Stimulated activated effector memory CD8-positive, alpha-beta T cell treated with anti-CD3 and anti-CD28 coated beads, Interleukin-12 subunit alpha, Interleukin-12 subunit beta, amount 100 ng/mL, for 72 hours (primary cell): ENCODE measurements around the gene ALOX12B.
"Not testable (repeated sequence)": the region's sequence is repeated elsewhere in the genome, so short reads cannot be mapped to it uniquely, and the experiment has no call there.

Experiments
- ATAC-seq: fragments of 150-1000 bp; cut with Tn5 transposase; 2 replicates; pipeline ENCODE4 v1.10.0; 2021
- DNase-seq, 2 donors: peaks; one replicate each; pipeline ENCODE4 v3.0.0; 2021 to 2022; ENCODE audit warnings: low spot score in 2 of 2
- H3K27ac Mint-ChIP-seq: one replicate; pipeline ENCODE4 v1.8.0; 2022; ENCODE audit warnings: mild to moderate bottlenecking, mixed read lengths
- H3K36me3 Mint-ChIP-seq: one replicate; pipeline ENCODE4 v1.8.0; 2022; ENCODE audit warnings: mild to moderate bottlenecking, mixed read lengths
- H3K4me1 Mint-ChIP-seq: one replicate; pipeline ENCODE4 v1.8.0; 2022; ENCODE audit warnings: mixed read lengths
- H3K4me3 Mint-ChIP-seq: one replicate; pipeline ENCODE4 v1.8.0; 2022; ENCODE audit warnings: mild to moderate bottlenecking, mixed read lengths
- H3K9me3 Mint-ChIP-seq: one replicate; pipeline ENCODE4 v1.8.0; 2022; ENCODE audit warnings: mixed read lengths

ALOX12B gene

DNA sequence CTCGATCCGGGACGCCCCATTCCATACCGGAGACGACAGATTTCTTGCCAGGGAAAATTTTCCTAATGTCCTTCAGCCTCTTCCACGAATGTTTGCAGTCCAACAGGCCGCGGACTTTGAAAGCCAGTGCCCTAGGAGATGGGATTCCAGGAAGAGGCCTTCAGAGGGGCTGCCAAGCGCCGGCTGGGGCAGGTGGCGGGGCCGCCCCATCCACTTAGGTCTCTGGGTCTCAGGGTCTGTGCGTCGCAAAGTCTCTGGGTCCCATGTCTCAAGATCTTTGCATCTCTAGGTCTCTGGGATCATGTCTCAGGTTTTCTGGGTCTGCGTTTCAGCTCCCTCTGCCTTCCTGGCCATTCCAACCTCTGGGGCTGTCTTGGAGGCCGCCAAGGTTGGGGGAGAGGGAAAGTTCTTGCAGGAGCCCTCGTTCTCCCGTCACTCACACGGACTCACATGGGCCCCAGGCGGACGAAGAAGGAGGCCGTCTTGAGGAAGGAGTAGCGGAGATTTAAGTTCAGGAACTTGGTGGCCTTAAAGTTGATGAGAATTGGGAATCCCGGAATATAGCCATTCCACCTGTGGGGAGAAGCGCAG, 7.2 kb downstream of the ALOX12B start:
- H3K36me3 Mint-ChIP-seq: peaks cover 6% of the 10 kb centered on the region
- H3K27ac Mint-ChIP-seq: no peak overlapping the region
- peak overlapping the region; percentile 84 for H3K4me3 Mint-ChIP-seq
- no peaks in the 10 kb centered on the region for H3K9me3 Mint-ChIP-seq
- no peak for DNase-seq
- peaks cover 17% of the 10 kb centered on the region for H3K4me1 Mint-ChIP-seq
- ATAC-seq: no peak

- peak; percentile 89 for ATAC-seq
- Mint-ChIP-seq H3K4me3 (peak overlapping the region; percentile 84), H3K4me1 (peaks cover 23% of the 10 kb centered on the region), H3K27ac (peak overlapping the region; percentile 34), H3K36me3 (peaks cover 6% of the 10 kb centered on the region), H3K9me3 (no peaks in the 10 kb centered on the region)
- DNase-seq: peak; percentile 81 to 87
Measured at GRCh38 chr17:8079291-8080207, 8.0 kb downstream of the ALOX12B start.

DNA sequence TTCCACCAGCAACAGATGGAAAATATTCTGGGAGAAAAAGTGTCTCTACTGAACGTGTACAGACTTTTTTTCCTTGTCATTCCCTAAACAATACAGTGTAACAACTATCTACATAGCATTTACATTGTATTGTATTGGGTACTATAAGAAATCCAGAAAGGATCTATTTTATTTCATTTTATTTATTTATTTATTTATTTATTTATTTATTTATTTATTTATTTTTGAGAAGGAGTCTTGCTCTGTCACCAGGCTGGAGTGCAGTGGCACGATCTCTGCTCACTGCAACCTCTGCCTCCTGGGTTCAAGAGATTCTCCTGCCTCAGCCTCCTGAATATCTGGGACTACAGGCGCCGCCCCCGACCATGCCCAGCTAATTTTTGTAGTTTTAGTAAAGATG, 9.6 kb downstream of the ALOX12B start:
- not testable (repeated sequence) for DNase-seq, ATAC-seq, H3K27ac Mint-ChIP-seq, H3K4me3 Mint-ChIP-seq, H3K9me3 Mint-ChIP-seq
- H3K4me1 Mint-ChIP-seq: peaks cover 39% of the 10 kb centered on the region
- H3K36me3 Mint-ChIP-seq: peaks cover 12% of the 10 kb centered on the region

- no peak for DNase-seq
- ATAC-seq: no peak
Measured at GRCh38 chr17:8076502-8077266, 10.8 kb downstream of the ALOX12B start.

DNA sequence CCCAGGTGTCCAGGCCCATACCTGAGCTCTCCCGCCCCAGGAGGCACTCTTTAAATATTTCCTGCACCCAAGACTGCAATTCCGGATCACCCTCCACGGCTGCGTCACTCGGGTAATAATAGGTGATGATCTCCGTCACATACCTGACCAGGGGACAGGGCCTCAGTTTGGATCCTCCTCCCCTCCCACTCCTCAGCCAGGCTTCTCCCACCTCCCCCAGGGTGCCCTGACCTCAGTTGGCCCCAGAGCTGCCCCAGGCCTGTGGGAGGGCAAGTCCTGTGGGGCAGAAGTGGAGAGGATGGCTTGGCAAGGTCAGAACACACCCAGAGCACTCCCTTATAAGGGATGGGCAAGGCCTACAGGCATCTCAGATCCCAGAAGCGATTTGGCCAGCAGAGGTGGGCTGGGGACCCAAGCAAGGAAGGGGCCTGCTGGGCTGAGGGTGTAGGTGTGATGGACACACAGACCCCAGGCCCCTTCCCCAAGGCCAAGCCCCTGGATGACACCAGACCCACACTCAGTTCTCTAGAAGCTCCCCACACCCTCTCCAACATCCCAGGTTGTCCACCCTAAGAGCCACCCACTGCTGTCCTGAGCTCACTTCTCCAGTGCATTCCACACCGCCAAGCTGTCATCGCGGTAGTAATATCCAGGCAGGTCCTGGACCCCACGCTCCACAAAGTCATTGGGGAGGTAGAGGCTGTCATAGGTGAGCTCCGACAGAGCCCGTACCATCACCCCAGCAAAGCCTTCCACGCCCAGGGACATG, 11.8 kb downstream of the ALOX12B start:
- DNase-seq (no peak), ATAC-seq (no peak)
- Mint-ChIP-seq H3K4me3 (no peak overlapping the region), H3K9me3 (no peaks in the 10 kb centered on the region), H3K27ac (peak overlapping the region; percentile 26), H3K36me3 (peaks cover 15% of the 10 kb centered on the region), H3K4me1 (peaks cover 46% of the 10 kb centered on the region)

More at GRCh38 chr17:8076502-8077266, 10.8 kb downstream of the ALOX12B start:
- Mint-ChIP-seq H3K9me3 (no peaks in the 10 kb centered on the region), H3K27ac (no peak overlapping the region), H3K4me1 (peaks cover 46% of the 10 kb centered on the region), H3K36me3 (peaks cover 21% of the 10 kb centered on the region), H3K4me3 (no peak overlapping the region)

DNA sequence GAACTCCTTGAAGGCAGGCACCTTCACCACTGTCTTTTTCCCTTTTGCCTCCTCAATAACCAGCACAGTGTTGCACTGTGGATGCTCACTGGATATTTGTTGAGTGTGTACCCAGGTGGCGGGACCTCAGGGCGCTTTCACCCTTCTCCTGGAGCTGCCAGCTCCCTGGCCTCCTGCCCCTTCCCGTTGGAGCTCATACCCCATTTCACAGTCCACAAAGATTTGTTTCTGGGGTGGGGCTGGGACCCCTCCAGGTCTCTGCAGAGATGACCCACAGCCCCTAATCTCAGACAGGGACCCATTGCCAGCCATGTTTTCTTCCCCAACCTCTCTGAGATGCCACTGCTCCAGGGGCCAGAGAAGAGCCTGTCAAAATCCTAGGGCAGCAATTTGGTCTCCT, 12.4 kb downstream of the ALOX12B start:
- ATAC-seq (no peak), DNase-seq (no peak)
- H3K36me3 Mint-ChIP-seq: peaks cover 15% of the 10 kb centered on the region
- H3K4me1 Mint-ChIP-seq: peaks cover 41% of the 10 kb centered on the region
- peak overlapping the region; percentile 26 for H3K27ac Mint-ChIP-seq
- H3K4me3 Mint-ChIP-seq: peak overlapping the region; percentile 68
- no peaks in the 10 kb centered on the region for H3K9me3 Mint-ChIP-seq

- Mint-ChIP-seq H3K36me3 (peaks cover 15% of the 10 kb centered on the region), H3K4me3 (peak overlapping the region; percentile 68), H3K27ac (peak overlapping the region; percentile 26), H3K4me1 (peaks cover 35% of the 10 kb centered on the region), H3K9me3 (no peaks in the 10 kb centered on the region)
- ATAC-seq (no peak), DNase-seq (no peak)
Measured at GRCh38 chr17:8074554-8074953, 13.0 kb downstream of the ALOX12B start.

GRCh38 chr17:8073627-8074484, 13.7 kb downstream of the ALOX12B start:
- peak overlapping the region; percentile 68 for H3K4me3 Mint-ChIP-seq
- H3K36me3 Mint-ChIP-seq: peaks cover 15% of the 10 kb centered on the region
- ATAC-seq (peak; percentile 88), DNase-seq (peak; percentile 81 to 88)
- H3K27ac Mint-ChIP-seq: peak overlapping the region; percentile 26
- H3K9me3 Mint-ChIP-seq: no peaks in the 10 kb centered on the region
- peaks cover 30% of the 10 kb centered on the region for H3K4me1 Mint-ChIP-seq

DNA sequence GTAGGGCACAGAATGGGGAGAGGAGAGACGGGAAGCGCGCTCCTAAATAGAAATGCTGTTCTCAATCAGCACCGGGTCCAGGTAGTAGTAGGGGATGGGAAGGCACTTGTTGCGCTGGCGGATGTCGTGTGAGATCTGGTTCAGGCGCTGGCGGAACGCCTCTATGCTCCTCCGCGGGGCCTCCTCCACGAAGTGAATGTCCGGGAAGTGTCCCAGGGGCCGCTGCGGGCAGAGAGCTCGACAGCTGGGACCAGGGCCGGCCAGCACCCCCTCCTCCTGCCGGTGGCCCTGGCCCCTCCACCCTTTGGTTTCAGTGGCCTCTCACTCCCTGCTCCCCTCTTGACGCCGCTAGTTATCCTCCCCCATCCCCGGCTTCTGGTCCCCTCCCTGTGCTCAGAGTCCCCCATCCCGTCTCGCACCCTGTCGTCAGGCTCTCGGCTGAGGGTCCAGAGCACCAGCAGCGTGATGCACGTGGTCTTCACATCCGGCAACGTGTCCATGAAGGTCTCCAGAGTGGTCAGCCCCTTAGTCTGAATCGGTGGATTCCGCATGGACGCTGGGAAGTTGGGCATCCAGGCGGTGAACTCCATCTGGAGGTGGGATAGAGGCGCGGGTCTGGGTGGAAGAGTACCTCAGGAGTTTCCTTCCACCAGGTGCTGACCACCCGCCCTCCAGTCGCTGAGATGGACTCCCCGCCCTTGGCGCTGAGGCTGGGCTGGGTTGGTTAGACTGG, 14.6 kb downstream of the ALOX12B start:
- no peak overlapping the region for H3K27ac Mint-ChIP-seq
- ATAC-seq (peak; percentile 35), DNase-seq (no peak)
- H3K4me1 Mint-ChIP-seq: peaks cover 30% of the 10 kb centered on the region
- H3K9me3 Mint-ChIP-seq: no peaks in the 10 kb centered on the region
- peak overlapping the region; percentile 68 for H3K4me3 Mint-ChIP-seq
- H3K36me3 Mint-ChIP-seq: peaks cover 15% of the 10 kb centered on the region

DNA sequence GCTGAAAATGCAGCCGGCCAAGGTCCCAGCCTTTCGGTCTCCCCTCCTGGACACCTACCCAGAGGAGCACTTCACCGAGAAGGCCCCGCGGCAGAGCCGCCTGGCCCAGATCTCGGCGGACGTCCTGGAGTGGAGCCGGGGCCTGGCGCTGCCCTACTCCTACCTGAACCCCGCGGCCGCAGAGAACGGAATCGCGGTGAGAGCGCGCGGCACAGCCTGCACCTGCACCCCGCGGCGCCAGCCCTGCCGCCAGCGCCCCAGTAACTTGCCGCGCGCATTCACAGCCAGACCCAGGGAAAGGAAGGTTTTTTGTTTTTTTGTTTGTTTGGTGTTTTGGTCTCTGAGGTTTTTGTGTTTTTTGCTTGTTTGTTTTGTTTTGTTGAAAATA, 15.2 kb downstream of the ALOX12B start:
- Mint-ChIP-seq H3K9me3 (no peaks in the 10 kb centered on the region), H3K36me3 (peaks cover 15% of the 10 kb centered on the region), H3K4me3 (peak overlapping the region; percentile 68), H3K4me1 (peaks cover 30% of the 10 kb centered on the region), H3K27ac (no peak overlapping the region)
- no peak for ATAC-seq
- no peak for DNase-seq

DNA sequence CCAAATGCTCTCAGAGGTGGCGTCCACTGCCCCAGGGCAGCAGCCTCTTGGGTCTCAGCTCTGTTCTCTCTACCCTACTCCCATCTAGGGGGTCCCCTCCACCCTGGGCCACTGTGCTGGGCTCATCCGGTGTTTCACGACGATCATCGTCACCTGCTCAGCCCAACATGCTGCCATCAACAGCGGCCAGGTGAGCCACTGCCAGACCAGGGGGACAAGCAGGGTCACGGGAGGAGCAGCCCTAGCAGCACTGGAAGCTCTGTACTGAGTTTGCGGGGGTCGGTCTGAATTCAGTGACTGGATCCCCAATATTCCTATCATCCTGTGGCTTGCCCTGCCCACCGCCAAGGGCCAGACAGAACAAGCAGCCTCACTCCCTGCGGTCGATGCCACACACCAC, 16.0 kb downstream of the ALOX12B start:
- DNase-seq: no peak

GRCh38 chr17:8069587-8069860, 18.0 kb downstream of the ALOX12B start:
- peaks cover 23% of the 10 kb centered on the region for H3K4me1 Mint-ChIP-seq
- peak overlapping the region; percentile 50 for H3K27ac Mint-ChIP-seq
- H3K36me3 Mint-ChIP-seq: peaks cover 15% of the 10 kb centered on the region
- H3K9me3 Mint-ChIP-seq: no peaks in the 10 kb centered on the region
- DNase-seq (no peak), ATAC-seq (no peak)
- H3K4me3 Mint-ChIP-seq: no peak overlapping the region

More for the DNA sequence above, 16.0 kb downstream of the ALOX12B start:
- no peak for ATAC-seq
- H3K9me3 Mint-ChIP-seq: no peaks in the 10 kb centered on the region
- peaks cover 30% of the 10 kb centered on the region for H3K4me1 Mint-ChIP-seq
- peaks cover 15% of the 10 kb centered on the region for H3K36me3 Mint-ChIP-seq
- H3K4me3 Mint-ChIP-seq: peak overlapping the region; percentile 68
- no peak overlapping the region for H3K27ac Mint-ChIP-seq

DNA sequence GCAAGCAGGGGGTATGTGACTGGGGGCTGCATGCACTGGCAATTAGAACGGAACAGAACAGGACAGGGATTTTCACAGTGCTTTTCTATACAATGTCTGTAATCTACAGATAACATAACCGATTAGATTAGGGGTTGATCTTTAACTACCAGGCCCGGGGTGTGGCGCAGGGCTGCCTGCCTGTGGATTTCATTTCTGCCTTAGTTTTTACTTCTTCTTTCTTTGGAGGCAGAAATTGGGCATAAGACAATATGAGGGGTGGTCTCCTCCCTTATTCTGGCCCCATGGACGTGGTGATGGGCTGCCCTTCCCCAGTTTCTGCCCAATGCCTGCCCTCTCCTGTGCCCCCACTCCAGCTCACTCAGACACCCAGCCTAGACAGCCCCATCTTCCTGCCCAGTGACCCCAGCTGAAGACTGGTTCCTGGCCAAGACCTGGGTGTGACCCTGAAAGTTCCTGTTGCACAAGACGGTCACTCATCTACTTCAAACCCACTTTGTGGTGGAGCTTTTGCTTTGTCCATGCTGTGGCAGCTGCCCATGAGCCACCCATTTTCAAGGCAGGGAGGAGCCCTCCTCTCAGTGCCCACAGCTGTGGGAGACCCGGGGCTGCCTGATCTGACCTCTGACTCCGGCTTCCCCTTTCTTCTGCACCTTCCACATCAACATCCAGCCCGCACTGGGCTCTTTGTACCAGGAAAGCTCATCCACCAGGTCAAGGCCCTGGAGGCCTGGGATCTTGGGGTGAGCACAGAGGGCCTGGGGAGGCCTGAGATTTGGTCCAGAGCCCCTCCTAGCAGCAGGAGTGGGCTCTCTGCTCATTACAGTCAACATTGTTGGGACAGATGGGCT, 18.6 kb downstream of the ALOX12B start:
- peaks cover 18% of the 10 kb centered on the region for H3K4me1 Mint-ChIP-seq
- H3K9me3 Mint-ChIP-seq: no peaks in the 10 kb centered on the region
- ATAC-seq (no peak), DNase-seq (no peak)
- no peak overlapping the region for H3K4me3 Mint-ChIP-seq
- peak overlapping the region; percentile 50 for H3K27ac Mint-ChIP-seq
- H3K36me3 Mint-ChIP-seq: peaks cover 10% of the 10 kb centered on the region
